Cardiac fibroblast (primary cell): ENCODE measurements around the gene DYSF.

Experiments
- DNase-seq, 2 donors: peaks; one replicate each; pipeline versions ENCODE4 v3.0.0 to v3.0.0-alpha.2; 2010; ENCODE audit warnings: low read depth in 2 of 2
- H3K4me3 ChIP-seq, 2 donors: replicated peaks in 1 of 2; 1 replicate in 1 of 2; 2 replicates in 1 of 2; pipeline ENCODE4 v1.5.1; 2011; ENCODE audit warnings: low read depth in 2 of 2, low read length in 2 of 2, mild to moderate bottlenecking in 2 of 2, moderate library complexity in 1 of 2
- CTCF ChIP-seq: IDR thresholded peaks from one replicate; pipeline ENCODE4 v1.5.1; 2011; ENCODE audit warnings: low read depth, mild to moderate bottlenecking, low read length, inconsistent platforms

Gene DYSF

DNA sequence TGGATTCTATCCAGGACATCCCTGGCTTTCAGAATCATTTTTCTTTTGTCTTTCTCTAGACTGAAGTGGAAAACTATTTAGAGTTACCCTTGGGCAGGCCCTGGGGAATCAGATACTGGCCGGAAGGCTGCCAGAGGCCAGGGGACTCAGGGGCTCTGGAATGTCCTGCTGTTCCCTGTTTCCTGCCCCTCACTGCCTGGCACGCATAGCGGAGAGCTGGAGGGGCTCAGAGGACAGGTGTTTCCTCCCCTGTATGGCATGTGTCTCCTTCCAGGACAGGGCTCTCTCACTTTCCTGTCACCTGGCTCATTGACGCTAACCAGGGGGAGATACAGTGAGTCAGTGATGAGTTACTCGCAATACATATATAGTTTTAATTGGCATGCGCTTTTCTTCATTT is 38.8 kb downstream of the DYSF start:
- H3K4me3 ChIP-seq: no peak overlapping the region
- peak; percentile 41 to 74 for DNase-seq
- no peak for TF ChIP-seq CTCF

DNA sequence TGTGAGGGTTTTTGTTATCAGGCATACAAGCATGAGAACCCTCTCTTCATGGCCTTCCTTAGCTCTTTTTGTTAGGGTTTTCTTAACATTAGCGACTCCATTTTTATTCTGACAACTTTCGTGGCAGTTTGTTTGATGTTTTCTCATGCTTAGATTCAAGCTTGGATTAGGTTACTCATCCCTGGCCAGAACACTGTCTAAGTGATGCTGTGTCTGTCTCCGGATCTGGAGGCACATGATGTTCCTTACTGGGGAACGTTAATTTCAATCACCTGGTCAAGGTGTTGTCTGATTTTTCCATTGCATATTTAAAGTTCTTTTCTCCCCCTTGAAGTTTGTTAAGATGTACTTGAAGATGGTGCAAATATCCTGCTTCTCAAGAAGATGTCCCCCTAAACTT is 40.7 kb downstream of the DYSF start:
- TF ChIP-seq CTCF: no peak
- no peak for DNase-seq
- no peak overlapping the region for H3K4me3 ChIP-seq

- DNase-seq: no peak
- TF ChIP-seq CTCF: no peak
- H3K4me3 ChIP-seq: no peak overlapping the region
These were observed 41.3 kb downstream of the DYSF start for GRCh38 chr2:71494523-71495155.

- TF ChIP-seq CTCF: no peak
- DNase-seq: no peak
- no peak overlapping the region for H3K4me3 ChIP-seq
These were observed 42.9 kb downstream of the DYSF start for GRCh38 chr2:71496156-71496770.

DNA sequence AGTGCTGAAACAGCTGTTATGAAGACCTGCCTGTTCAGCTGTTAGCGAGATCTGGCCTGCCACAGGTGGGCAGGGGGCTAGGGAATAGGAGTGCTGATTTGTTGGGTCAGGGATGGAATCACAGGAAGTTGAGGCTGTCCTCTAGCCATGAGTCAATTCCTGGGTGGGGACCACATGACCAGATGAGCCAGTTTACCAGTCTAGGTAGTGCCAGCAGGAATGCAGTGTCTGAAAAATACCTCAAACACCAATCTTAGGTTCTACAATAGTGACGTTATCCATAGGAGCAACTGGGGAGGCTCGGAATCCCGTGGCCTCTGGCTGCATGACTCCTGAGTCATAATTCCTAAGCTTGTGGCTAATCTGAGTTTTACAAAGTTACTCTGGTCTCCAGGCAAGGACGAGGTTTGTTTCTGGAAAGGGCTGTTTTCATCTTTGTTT is 44.9 kb downstream of the DYSF start:
- H3K4me3 ChIP-seq: no peak overlapping the region
- peak; percentile 80 to 98 for DNase-seq
- TF ChIP-seq CTCF: no peak

DNA sequence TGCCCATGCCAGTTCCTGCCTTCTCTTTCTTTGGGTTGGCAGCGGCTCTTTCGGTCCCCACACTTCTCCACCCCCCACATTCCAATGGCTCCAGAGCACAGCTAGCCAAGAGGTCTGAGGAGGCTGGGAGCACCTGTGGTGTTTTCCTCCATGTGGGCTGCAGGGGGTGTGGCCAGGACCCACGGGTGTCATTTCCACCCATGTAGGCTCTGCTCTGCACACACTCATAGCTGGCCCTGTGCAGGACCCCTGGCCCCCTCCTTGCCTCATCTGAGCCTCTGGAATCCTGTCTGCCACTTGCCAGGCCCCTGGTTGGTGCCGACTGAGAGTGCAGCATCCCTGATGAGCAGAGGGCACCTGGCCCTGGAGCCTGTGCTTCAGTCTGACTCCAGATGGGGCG is 46.3 kb downstream of the DYSF start:
- no peak overlapping the region for H3K4me3 ChIP-seq
- DNase-seq: no peak
- TF ChIP-seq CTCF: no peak
